Measurements from ENCODE around the gene NAA50.

DNA sequence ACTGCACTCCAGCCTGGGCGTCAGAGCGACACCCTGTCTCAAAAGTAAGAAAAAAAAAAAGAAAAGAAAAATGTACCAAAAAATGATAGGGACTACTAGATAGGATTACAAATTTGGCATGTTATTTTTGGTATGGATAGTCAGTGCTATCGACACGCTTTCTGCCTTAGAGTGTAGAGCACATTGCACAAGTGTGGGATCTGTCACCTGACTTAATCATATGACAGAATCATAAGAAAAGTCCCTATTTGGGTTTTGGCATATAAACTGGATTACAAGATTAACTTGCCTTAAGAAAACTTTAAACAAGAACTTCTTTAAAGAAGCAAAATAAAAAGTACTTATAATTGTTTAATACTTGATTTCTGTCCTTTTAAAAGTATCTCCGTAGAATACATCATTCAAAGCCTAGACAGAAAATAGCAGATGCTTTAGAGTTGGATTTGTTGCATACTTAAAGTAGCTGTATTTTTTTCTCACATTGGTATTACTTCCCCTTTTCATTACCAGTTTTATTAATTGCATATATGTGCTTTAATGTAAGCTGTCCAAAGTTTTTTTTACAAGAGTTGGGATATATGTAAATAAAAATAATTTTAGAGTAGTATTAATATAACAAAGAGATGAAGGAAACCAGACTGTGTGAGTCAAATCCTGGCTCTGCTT lies 8.6 kb upstream of the NAA50 start:
- TF ChIP-seq CTCF (IDR thresholded peaks at IDR 0.05 in 2 of 3, conservative IDR thresholded peaks at IDR 0.05 in 1 of 3; ENCODE audit: control insufficient read depth in 2 of 3, extremely low read depth in 1 of 3, insufficient read depth in 1 of 3, low read depth in 3 of 3, low read length in 3 of 3) (no peak), MTA3 (IDR thresholded peaks at IDR 0.05; ENCODE audit: borderline replicate concordance, low read length) (no peak), TCF12 (IDR thresholded peaks at IDR 0.05; ENCODE audit: low read depth, low read length) (no peak), POLR2AphosphoS2 (IDR thresholded peaks at IDR 0.05; ENCODE audit: low read depth, low read length) (no peak), POLR2AphosphoS5 (IDR thresholded peaks at IDR 0.05; ENCODE audit: low read length) (no peak), YY1 (IDR thresholded peaks at IDR 0.05; ENCODE audit: low read depth, low read length) (no peak), PBX3 (IDR thresholded peaks at IDR 0.05; ENCODE audit: insufficient replicate concordance, low read depth, low read length) (no peak)

Data from GM12878 (cell line).